Kidney epithelial cell (primary cell): ENCODE measurements around the gene ESRRG. TPM values are rescaled to one million over a fixed set of nuclear protein-coding genes. Genes with fewer than 3 reads are reported as not detected.

Experiments
- DNase-seq: peaks from one replicate; pipeline ENCODE4 v3.0.0-alpha.2; 2010; ENCODE audit warnings: low read depth
- H3K27me3 ChIP-seq: 2 replicates; pipeline ENCODE4 v1.6.0; 2011; ENCODE audit warnings: low read length; ENCODE audit not compliant: control insufficient read depth, insufficient read depth
- H3K36me3 ChIP-seq: 2 replicates; pipeline ENCODE4 v1.5.1; 2011; ENCODE audit warnings: low read length; ENCODE audit not compliant: control insufficient read depth, insufficient read depth
- H3K4me3 ChIP-seq: 2 replicates; pipeline ENCODE4 v1.5.1; 2011; ENCODE audit warnings: low read depth, mild to moderate bottlenecking, control low read depth, low read length
- CTCF ChIP-seq: IDR thresholded peaks from 2 replicates; pipeline ENCODE4 v1.5.1; 2011; ENCODE audit warnings: mild to moderate bottlenecking, moderate library complexity, low read length, control low read depth, inconsistent platforms; ENCODE audit not compliant: insufficient read depth, poor library complexity, severe bottlenecking
- total RNA-seq: library from RNA; depleted of rRNA; stranded (reverse); fragments of >200 nt; gene quantifications from 2 replicates; pipeline ENCODE4 v1.2.3, GENCODE V29; 2015

Gene ESRRG
- total RNA-seq, 1 donor from 2014 or later, result 0.88 TPM

- H3K36me3 ChIP-seq, result no peaks in the 10 kb centered on the region
- TF ChIP-seq CTCF, result no peak
- no peak overlapping the region for H3K4me3 ChIP-seq
- DNase-seq, result no peak
- no peaks in the 10 kb centered on the region for H3K27me3 ChIP-seq
Measured at GRCh38 chr1:216626394-216627067, 96.7 kb downstream of the ESRRG start.

GRCh38 chr1:216621536-216621935 is 101.7 kb downstream of the ESRRG start:
- no peak overlapping the region for H3K4me3 ChIP-seq
- no peak for DNase-seq
- no peak for TF ChIP-seq CTCF

GRCh38 chr1:216617081-216617875 is 106.0 kb downstream of the ESRRG start:
- TF ChIP-seq CTCF, result no peak
- H3K36me3 ChIP-seq, result no peaks in the 10 kb centered on the region
- no peak for DNase-seq
- H3K27me3 ChIP-seq, result no peaks in the 10 kb centered on the region
- H3K4me3 ChIP-seq, result no peak overlapping the region

More at GRCh38 chr1:216621536-216621935, 101.7 kb downstream of the ESRRG start:
- H3K36me3 ChIP-seq, result no peaks in the 10 kb centered on the region
- no peaks in the 10 kb centered on the region for H3K27me3 ChIP-seq

GRCh38 chr1:216616425-216616824 is 106.8 kb downstream of the ESRRG start:
- Histone ChIP-seq H3K27me3 (no peaks in the 10 kb centered on the region), H3K4me3 (no peak overlapping the region), H3K36me3 (no peaks in the 10 kb centered on the region)
- TF ChIP-seq CTCF, result no peak
- DNase-seq, result no peak

GRCh38 chr1:216614011-216614934 is 109.0 kb downstream of the ESRRG start:
- TF ChIP-seq CTCF, result no peak
- Histone ChIP-seq H3K4me3 (no peak overlapping the region), H3K27me3 (no peaks in the 10 kb centered on the region), H3K36me3 (no peaks in the 10 kb centered on the region)
- DNase-seq, result no peak
